ENCODE measurements around the gene PPM1K. TPM values are rescaled to one million over a fixed set of nuclear protein-coding genes. Genes with fewer than 3 reads are reported as not detected.
A peak's percentile ranks its signal among the peaks of the same experiment; 100 is the strongest.

PPM1K gene
- total and polyA plus RNA-seq, 10 donors = 13.4 to 73.5 (median 45.0) TPM

GRCh38 chr4:88295656-88296055, 11.3 kb upstream of the PPM1K start:
- WGBS, 5 donors = 93 to 100% (median 97%) methylated on average over 6 of the region's 6 CpGs
- Histone ChIP-seq H3K9me3 (no peaks in the 10 kb centered on the region), H3K27ac (no peak overlapping the region), H3K36me3 (no peaks in the 10 kb centered on the region), H3K27me3 (replicated peaks in 1 of 7) (no peaks in the 10 kb centered on the region), H3K4me3 (no peak overlapping the region), H3K4me1 (no peaks in the 10 kb centered on the region)
- no peak for TF ChIP-seq POLR2A (IDR thresholded peaks at IDR 0.05)
- TF ChIP-seq POLR2AphosphoS5 (IDR thresholded peaks at IDR 0.05) = no peak
- no peak for TF ChIP-seq CTCF (IDR thresholded peaks at IDR 0.05 in 8 of 11, conservative IDR thresholded peaks at IDR 0.05 in 3 of 11)
- no peak for DNase-seq
- intact Hi-C loops (cut with DNase I; ENCODE audit: low total_unique reads) = no loop called here

- no peaks in the 10 kb centered on the region for H3K36me3 ChIP-seq
- H3K27me3 ChIP-seq (replicated peaks in 1 of 7) = no peaks in the 10 kb centered on the region
- DNase-seq = no peak
- 82 to 95% (median 88%) methylated on average over 4 of the region's 4 CpGs for WGBS, 5 donors
- peaks cover 0 to 3% (median 0%) of the 10 kb centered on the region in 6 donors for H3K4me1 ChIP-seq
- H3K9me3 ChIP-seq = no peaks in the 10 kb centered on the region
- no peak for TF ChIP-seq POLR2AphosphoS5 (IDR thresholded peaks at IDR 0.05)
- no peak overlapping the region for H3K27ac ChIP-seq
- intact Hi-C loops (cut with DNase I; ENCODE audit: low total_unique reads) = no loop called here
- H3K4me3 ChIP-seq = no peak overlapping the region
Observed at GRCh38 chr4:88291003-88291402, 6.6 kb upstream of the PPM1K start.

GRCh38 chr4:88286897-88287296, 2.5 kb upstream of the PPM1K start:
- no peaks in the 10 kb centered on the region for H3K36me3 ChIP-seq
- no peak overlapping the region for H3K27ac ChIP-seq
- H3K4me1 ChIP-seq = peaks cover 9 to 31% (median 21%) of the 10 kb centered on the region in 6 donors
- DNase-seq = no peak
- no peak overlapping the region for H3K4me3 ChIP-seq
- no peaks in the 10 kb centered on the region for H3K27me3 ChIP-seq (replicated peaks in 1 of 7)
- TF ChIP-seq POLR2AphosphoS5 (IDR thresholded peaks at IDR 0.05) (no peak), POLR2A (IDR thresholded peaks at IDR 0.05) (no peak)
- intact Hi-C loops (cut with DNase I; ENCODE audit: low total_unique reads) = loop anchor here (10.0 kb wide), 2 partner anchors 88 to 188 kb away; partner anchors contain the start of gene HERC6
- H3K9me3 ChIP-seq = no peaks in the 10 kb centered on the region

GRCh38 chr4:88285235-88285653, 883 bp upstream of the PPM1K start:
- Histone ChIP-seq H3K27ac (peak overlapping the region; percentile 44 to 100 (median 98)), H3K27me3 (replicated peaks in 1 of 7) (no peaks in the 10 kb centered on the region), H3K9me3 (no peaks in the 10 kb centered on the region), H3K36me3 (no peaks in the 10 kb centered on the region), H3K4me1 (peaks cover 9 to 47% (median 37%) of the 10 kb centered on the region in 6 donors), H3K4me3 (peak overlapping the region in 7 of 8 donors; percentile 53 to 85 (median 60))
- WGBS, 5 donors = 29 to 41% (median 37%) methylated on average over 4 of the region's 4 CpGs
- TF ChIP-seq POLR2AphosphoS5 (IDR thresholded peaks at IDR 0.05) (no peak), CTCF (IDR thresholded peaks at IDR 0.05 in 8 of 11, conservative IDR thresholded peaks at IDR 0.05 in 3 of 11) (no peak), POLR2A (IDR thresholded peaks at IDR 0.05) (no peak)
- intact Hi-C loops (cut with DNase I; ENCODE audit: low total_unique reads) = loop anchor here (10.0 kb wide), 2 partner anchors 90 to 190 kb away; partner anchors contain the start of gene HERC6
- DNase-seq = no peak

- TF ChIP-seq CTCF (IDR thresholded peaks at IDR 0.05 in 8 of 11, conservative IDR thresholded peaks at IDR 0.05 in 3 of 11) (no peak), POLR2A (IDR thresholded peaks at IDR 0.05) (no peak), POLR2AphosphoS5 (IDR thresholded peaks at IDR 0.05) (peak in 2 of 3 donors; percentile 65 to 70)
- WGBS, 5 donors = 0 to 1% (median 0%) methylated on average over 46 to 66 of the region's 66 CpGs
- H3K36me3 ChIP-seq = no peaks in the 10 kb centered on the region
- DNase-seq = peak; percentile 94
- no peaks in the 10 kb centered on the region for H3K9me3 ChIP-seq
- H3K4me1 ChIP-seq = peaks cover 9 to 61% (median 43%) of the 10 kb centered on the region in 6 donors
- H3K27me3 ChIP-seq (replicated peaks in 1 of 7) = no peaks in the 10 kb centered on the region
- H3K4me3 ChIP-seq = peak overlapping the region; percentile 53 to 85 (median 62)
- intact Hi-C loops (cut with DNase I; ENCODE audit: low total_unique reads) = loop anchor here (10.0 kb wide), 2 partner anchors 91 to 191 kb away; partner anchors contain the start of gene HERC6
- peak overlapping the region; percentile 96 to 100 (median 98) for H3K27ac ChIP-seq
Observed at GRCh38 chr4:88283661-88284438, 511 bp downstream of the PPM1K start.
